GM18517 (cell line): Measurements from ENCODE around the gene TBX6.
A peak's percentile ranks its signal among the peaks of the same experiment; 100 is the strongest.
"Not testable (repeated sequence)": the region's sequence is repeated elsewhere in the genome, so short reads cannot be mapped to it uniquely, and the experiment has no call there.

ENCODE experiments used
- ATAC-seq: cut with Tn5 transposase; IDR thresholded peaks from one replicate; pipeline ENCODE4 v1.9.1; 2021; ENCODE audit warnings: mild to moderate bottlenecking, moderate library complexity; ENCODE audit not compliant: unreplicated experiment

Gene TBX6

GRCh38 chr16:30091474-30092372 is at the start of gene TBX6:
TSS of gene TBX6 (minus strand) at chr16:30091924. CDS start at chr16:30091193, 731 bp downstream.
- peak; percentile 61 for ATAC-seq

DNA sequence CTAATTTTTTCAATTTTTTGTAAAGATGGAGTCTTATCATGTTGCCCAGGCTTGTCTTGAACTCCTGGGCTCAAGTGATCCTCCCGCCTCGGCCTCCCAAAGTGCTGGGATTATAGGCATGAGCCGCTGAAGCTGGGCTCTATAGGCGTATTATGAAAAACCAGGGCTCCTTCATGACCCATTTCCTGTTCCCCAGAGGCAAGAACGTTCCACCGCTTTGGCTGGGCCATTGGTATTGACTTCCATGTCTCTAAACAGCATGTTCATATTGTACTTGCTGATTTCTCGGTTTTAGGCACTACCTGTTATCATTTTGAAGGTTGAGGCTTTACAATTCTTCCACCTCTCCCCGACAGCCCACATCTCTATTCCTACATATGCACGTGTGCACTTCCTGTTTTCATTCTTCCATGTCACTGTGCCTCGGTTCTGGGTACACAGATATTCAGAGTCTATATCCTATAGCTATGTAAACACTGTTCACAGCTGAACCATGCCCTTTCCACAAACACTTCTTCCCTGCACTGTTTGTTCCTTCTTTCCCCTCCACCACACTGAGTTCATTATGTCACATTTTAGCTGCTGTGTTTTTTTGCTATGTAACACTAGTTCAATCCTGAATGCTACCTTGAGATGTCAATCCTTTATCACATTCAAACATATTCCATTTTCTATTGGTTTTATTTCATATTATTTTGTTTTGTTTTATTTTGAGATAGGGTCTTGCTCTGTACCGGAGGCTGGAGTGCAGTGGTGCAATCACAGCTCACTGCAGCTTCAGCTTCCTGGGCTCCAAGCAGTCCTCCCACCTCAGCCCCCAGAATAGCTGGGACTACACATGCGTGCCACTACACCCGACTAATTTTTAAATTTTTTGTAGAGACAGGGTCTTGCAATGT is 48.1 kb upstream of the TBX6 start:
- no peak for ATAC-seq

- ATAC-seq = no peak
These were observed 46.2 kb upstream of the TBX6 start for GRCh38 chr16:30137897-30138296.

DNA sequence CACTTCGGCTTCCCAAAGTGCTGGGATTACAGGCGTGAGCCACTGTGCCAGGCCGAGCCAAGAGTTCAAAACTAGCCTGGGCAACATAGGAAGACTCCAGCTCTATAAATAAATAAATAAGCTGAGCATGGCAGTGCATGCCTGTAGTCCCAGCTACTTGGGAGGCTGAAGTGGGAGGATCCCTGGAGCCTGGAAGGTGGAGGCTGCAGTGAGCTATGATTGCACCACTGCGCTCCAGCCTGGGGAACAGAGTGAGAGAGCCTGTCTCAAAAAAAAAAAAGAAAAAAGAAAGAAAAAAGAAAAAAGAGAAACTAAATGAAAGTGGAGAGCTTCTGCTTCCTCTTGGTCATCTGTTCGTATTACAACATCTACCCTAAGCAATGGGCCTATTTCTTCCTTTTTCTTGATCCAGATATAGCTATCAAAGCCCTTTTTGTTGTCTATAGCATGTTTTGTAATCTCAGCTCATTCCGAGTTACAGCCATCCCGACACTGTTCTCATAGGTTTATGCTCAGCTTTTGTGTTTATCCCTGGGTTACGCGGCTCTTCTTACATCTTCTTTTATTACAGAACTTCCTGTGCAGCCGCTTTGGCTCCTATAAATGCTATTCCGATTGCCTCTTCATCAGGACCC is 45.4 kb upstream of the TBX6 start:
- ATAC-seq = no peak

GRCh38 chr16:30132591-30132990 is 40.9 kb upstream of the TBX6 start:
- no peak for ATAC-seq

DNA sequence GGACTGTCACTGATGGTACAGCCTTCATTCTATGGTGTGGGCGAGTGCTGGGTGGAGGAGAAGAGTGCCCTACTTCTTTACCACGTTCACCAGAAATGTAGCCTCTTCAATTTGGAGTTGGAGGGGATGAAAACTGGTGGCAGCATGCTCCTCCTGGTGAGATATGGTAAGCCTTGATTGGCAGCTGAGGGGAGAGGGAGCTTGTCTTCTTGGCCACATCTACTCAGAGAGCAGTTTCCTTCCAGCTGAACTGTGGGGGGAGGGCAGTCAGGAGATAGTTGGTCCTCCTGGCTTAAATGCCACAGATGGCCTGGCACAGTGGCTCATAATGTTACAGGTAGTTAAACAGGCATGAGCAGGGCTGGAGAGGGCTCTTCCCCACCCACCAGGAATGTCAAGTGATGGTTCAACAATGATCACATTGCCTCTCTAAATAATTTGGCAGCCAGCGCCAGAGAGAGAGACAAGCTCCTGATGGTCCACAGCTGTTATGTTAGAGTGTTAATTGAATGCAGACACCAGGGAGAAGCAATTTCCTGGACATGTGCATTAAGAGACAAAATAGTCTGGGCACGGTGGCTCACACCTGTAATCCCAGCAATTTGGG is 40.2 kb upstream of the TBX6 start:
- ATAC-seq = no peak

GRCh38 chr16:30127993-30128392 is 36.3 kb upstream of the TBX6 start:
- no peak for ATAC-seq

GRCh38 chr16:30125690-30126089 is 34.0 kb upstream of the TBX6 start:
- ATAC-seq = not testable (repeated sequence)

DNA sequence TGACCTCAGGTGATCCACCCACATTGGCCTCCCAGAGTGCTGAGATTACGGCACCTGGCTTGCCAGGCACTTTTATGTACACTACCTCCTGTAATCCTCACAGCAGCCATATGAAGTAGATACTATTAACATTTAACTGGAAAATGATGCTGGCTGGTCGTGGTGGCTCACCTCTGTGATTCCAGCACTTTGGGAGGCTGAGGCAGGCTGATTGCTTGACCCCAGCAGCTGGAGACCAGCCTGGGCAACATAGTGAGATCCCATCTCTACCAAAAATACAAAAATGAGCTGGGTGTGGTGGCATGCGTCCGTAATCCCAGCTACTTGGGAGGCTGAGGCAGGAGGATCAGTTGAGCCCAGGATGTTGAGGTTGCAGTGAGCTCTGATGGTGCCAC is 33.3 kb upstream of the TBX6 start:
- no peak for ATAC-seq

GRCh38 chr16:30122604-30123160 is 31.0 kb upstream of the TBX6 start:
- no peak for ATAC-seq

DNA sequence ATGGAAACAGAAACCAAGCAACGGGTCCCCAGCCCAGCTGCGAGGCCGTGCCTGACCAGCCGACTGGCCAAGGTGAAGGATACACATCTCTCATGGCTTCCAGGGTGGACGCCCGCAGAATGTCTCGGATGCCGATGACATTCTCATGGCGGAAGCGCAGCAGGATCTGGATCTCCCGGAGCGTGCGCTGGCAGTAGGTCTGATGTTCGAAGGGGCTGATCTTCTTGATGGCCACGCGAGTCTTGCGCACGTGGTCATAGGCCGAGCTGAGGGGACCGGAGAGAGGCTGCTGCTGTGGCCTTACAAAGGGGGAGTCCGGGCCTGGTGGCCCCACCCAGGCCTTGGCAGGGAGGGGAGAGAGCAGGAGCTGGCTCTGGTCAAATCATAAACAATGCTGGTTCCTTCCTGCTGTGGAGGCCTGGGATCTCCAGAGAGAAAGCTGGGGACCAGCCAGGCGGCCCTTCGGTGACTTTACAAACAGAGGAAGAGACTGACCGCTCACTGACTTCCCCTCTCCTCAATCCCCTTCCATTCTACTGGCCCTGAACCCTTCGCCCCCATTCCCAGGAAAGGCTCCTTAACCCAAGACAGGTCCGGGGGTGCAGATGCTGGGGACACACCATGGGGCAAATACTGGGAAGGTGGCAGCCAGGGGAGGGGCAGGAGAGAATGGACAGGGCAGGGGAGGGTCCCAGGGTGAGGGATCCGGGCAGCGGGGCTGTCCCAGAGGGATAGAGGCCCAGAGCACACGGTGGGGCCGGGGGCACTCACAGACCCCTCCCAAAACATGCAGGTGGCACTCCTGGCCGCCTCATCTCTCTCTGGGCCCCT is 30.2 kb upstream of the TBX6 start:
- no peak for ATAC-seq

- no peak for ATAC-seq
These were observed 28.8 kb upstream of the TBX6 start for GRCh38 chr16:30120340-30121105.

DNA sequence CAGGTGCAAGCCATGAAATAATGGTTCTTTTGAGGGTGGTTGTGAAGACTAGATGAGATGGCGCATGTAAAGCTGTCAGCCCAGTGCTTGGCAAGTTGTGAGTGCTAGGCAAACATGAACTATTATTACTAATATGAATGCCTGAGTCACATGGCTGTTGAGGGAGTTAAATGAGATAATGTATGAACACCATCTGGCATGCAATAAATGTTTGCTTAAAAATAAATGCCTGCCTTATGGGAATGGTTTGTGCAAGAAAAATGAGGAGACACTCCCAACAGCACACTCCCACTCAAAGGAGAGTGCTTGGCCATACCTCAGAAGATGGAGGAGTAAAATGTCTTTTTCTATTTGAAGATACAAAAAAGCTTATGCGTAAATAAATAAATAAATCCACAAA is 27.7 kb upstream of the TBX6 start:
- ATAC-seq = no peak

- ATAC-seq = no peak
These were observed 26.0 kb upstream of the TBX6 start for GRCh38 chr16:30117768-30118167.

DNA sequence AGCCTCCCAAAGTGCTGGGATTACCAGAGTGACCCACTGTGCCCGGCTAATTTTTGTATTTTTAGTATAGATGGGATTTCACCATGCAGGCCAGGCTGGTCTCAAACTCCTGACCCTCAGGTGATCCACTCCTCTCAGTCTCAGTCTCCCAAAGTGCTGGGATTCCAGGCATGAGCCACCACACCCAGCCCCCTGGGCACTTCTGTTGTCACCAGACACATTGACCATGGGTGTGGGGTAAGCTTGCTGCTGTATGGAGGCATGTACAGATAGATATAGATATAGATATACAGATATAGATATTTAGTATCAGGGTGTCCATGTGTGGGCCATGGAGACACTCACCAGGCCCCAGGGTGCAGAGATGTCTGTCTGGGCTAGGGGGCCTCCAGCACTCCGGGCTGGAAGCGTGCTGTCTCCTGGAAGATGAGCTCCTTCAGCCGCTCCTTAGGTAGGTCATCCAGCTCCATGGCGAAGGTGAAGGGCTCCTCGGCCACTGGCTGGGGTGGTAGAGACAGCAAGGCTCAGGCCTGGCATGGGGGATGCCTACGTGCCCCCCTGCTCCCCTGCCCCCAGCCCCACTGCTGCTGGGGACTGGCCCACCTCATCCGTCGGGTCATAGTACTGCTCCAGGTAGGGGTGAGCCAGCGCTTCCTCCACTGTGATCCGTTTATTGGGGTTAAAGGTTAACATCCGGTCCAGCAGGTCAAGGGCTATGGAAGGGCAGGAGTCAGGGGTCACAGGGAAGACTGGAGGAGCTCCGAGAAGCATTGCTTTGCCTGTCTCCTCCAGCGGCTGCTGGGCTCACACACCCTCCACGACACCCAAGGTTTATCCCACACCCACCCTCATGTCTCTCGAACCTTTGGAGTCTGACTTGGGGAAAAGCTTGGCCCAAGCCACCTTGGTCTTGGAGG is 24.8 kb upstream of the TBX6 start:
- no peak for ATAC-seq

DNA sequence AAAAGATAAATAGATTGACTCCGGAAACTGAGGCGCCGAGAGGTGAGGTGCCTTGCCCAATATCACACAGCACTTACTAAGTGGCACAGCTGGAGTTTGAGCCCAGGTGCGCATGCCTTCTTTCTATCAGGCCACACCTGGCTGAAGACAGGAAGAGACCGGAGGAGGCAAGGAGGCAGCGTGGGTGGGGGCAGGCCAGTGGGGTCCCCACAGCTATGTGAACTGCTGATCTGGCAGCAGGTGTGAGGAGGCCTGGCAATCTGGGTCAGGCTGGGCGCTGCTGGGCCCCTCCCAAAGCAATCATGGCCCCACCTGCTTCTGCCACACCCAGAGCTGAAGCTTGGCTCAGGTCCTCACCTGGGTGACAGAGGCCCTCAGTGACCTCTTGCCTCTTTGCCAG is 23.5 kb upstream of the TBX6 start:
- ATAC-seq = no peak

GRCh38 chr16:30114833-30115232 is 23.1 kb upstream of the TBX6 start:
- ATAC-seq = not testable (repeated sequence)

GRCh38 chr16:30114411-30114810 is 22.7 kb upstream of the TBX6 start:
- ATAC-seq = no peak
